ENCODE measurements around the gene SLX9. TPM values are rescaled to one million over a fixed set of nuclear protein-coding genes. Genes with fewer than 3 reads are reported as not detected.

Gene SLX9, protein sequence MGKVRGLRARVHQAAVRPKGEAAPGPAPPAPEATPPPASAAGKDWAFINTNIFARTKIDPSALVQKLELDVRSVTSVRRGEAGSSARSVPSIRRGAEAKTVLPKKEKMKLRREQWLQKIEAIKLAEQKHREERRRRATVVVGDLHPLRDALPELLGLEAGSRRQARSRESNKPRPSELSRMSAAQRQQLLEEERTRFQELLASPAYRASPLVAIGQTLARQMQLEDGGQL
- total RNA-seq: 14.5 and 18.2 TPM in 2 replicates

DNA sequence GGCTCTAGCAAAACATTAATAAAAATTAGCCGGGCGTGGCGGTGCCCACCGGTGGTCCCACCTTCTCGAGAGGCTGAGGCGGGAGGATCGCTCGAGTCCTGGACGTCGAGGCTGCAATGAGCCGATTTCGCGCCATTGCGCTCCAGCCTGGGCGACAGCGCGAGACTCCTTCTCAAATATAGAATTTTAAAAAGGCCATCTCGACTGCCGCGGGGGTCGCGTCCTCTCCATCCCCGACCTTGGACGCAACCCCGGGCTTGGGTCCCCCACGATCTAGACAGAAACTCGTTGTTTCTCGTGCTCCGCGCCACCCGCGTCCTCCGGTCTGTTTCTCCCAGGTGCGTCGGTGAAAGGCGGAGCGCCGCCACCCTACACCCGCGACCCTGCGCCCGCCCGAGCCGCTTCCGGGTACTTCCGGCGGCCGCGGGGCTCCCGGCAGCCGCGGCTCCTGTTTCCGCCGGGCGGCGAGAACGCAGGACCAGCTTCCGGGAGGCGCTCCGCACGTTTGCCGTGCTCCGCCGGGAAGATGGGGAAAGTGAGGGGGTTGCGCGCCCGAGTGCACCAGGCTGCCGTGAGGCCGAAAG lies at the start of gene SLX9:
SLX9 (plus strand) TSS at position 498 of the 584 bp plus-strand sequence; CDS start at position 527, 29 bp downstream.

DNA sequence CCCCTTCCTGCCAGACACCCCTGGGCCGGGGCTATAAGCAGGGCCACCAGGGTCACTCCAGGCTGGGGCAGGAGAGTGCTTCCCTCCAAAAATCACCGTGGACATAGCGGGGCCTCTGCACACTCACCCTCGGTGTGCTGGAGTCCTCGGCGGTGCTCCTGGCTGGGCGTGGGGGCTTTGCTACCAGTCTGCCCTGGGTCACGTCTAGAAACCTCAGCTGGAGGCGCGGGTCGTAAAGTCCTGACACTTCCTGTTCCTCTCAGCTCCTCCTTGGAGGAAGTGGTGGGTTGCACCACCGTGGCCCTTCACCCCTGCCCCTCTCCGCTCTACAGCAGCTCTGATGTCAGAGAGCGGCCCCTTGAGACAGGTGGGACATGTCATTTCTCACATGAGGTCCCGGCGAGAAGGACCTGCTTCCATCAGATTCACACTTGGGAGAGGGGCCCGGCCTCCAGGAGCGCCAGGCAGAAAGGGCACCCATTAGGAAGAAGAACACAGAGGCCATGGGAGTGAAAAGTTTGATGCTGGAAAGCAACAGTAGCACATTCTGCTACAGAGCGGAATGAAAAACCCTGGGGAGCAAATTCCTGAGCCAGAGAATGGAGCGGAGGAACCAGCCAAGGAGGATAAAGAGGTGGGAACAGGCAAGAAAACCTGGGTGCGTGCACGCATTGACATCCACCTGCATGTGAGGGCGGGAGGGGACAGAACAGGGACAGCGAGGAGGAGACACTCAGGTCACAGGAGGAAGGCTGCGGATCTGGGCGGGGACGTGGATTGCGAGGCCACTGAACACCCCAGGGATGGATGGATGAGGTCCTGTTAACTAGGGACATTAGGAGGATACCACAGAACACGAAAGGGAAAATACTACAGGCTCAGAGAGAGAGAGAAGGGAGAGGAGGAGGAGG lies 18.9 kb upstream of the SLX9 start, which contains the start of gene ITGB2:
ITGB2 (minus strand) TSS at position 206 of the 911 bp plus-strand sequence. CDS start 10,117 bp downstream, outside the sequence.

Other genes with a start within 250 kb of the SLX9 start
- not detected in 2 replicates for gene KRTAP10-12, start 242.9 kb upstream of the SLX9 start, total RNA-seq
- gene TSPEAR, start 228.5 kb upstream of the SLX9 start, total RNA-seq: 0.26 and 0.54 TPM in 2 replicates
- gene UBE2G2, start 138.2 kb upstream of the SLX9 start, total RNA-seq: 63.6 and 87.8 TPM in 2 replicates
- 78.0 and 81.8 TPM in 2 replicates for gene SUMO3, start 122.0 kb upstream of the SLX9 start, total RNA-seq
- gene PTTG1IP, start 66.3 kb upstream of the SLX9 start, total RNA-seq: 295 and 351 TPM in 2 replicates
- gene ITGB2, start 19.1 kb upstream of the SLX9 start, total RNA-seq: 0.11 and 0.43 TPM in 2 replicates
- gene ADARB1, start 134.6 kb downstream of the SLX9 start, total RNA-seq: 20.2 and 21.2 TPM in 2 replicates